ENCODE measurements around the gene ECSCR. TPM values are rescaled to one million over a fixed set of nuclear protein-coding genes. Genes with fewer than 3 reads are reported as not detected.
"Not testable (repeated sequence)": the region's sequence is repeated elsewhere in the genome, so short reads cannot be mapped to it uniquely, and the experiment has no call there.

The ECSCR gene
- not detected in 2 replicates for total RNA-seq (2014; rRNA removed; shearing (Covaris generic))
- not detected in 2 replicates for polyA plus RNA-seq (2015; cell fraction: cytosol; rRNA removed)
- not detected in 2 replicates for polyA plus RNA-seq (2015; cell fraction: nucleus; rRNA removed)

GRCh38 chr5:139462586-139463276 is at the start of gene ECSCR:
ECSCR (minus strand) TSS chr5:139462743; CDS start chr5:139462670, 73 bp downstream.
- in situ Hi-C loops (cut with HindIII; ENCODE audit: low pct_unique_long_range_greater_than_20kb, low sequenced_read_pairs): no loop called here
- no peak for DNase-seq (ENCODE audit: low read depth, low spot score)

- in situ Hi-C loops (cut with HindIII; ENCODE audit: low pct_unique_long_range_greater_than_20kb, low sequenced_read_pairs); DNase-seq (ENCODE audit: low read depth, low spot score): not testable (repeated sequence)
Measured at GRCh38 chr5:139504722-139505121, 42.2 kb upstream of the ECSCR start.

- in situ Hi-C loops (cut with HindIII; ENCODE audit: low pct_unique_long_range_greater_than_20kb, low sequenced_read_pairs); DNase-seq (ENCODE audit: low read depth, low spot score): not testable (repeated sequence)
Measured at GRCh38 chr5:139503879-139504278, 41.3 kb upstream of the ECSCR start.

GRCh38 chr5:139503036-139503817 is 40.7 kb upstream of the ECSCR start:
- in situ Hi-C loops (cut with HindIII; ENCODE audit: low pct_unique_long_range_greater_than_20kb, low sequenced_read_pairs); DNase-seq (ENCODE audit: low read depth, low spot score): not testable (repeated sequence)

GRCh38 chr5:139501381-139501780 is 38.8 kb upstream of the ECSCR start:
- in situ Hi-C loops (cut with HindIII; ENCODE audit: low pct_unique_long_range_greater_than_20kb, low sequenced_read_pairs): no loop called here

GRCh38 chr5:139495638-139496435 is 33.3 kb upstream of the ECSCR start:
- in situ Hi-C loops (cut with HindIII; ENCODE audit: low pct_unique_long_range_greater_than_20kb, low sequenced_read_pairs): no loop called here
- DNase-seq (ENCODE audit: low read depth, low spot score): no peak

More at GRCh38 chr5:139501381-139501780, 38.8 kb upstream of the ECSCR start:
- no peak for DNase-seq (ENCODE audit: low read depth, low spot score)

- DNase-seq (ENCODE audit: low read depth, low spot score): no peak
- in situ Hi-C loops (cut with HindIII; ENCODE audit: low pct_unique_long_range_greater_than_20kb, low sequenced_read_pairs): no loop called here
Measured at GRCh38 chr5:139494832-139495231, 32.3 kb upstream of the ECSCR start.

GRCh38 chr5:139494256-139494655 is 31.7 kb upstream of the ECSCR start:
- no peak for DNase-seq (ENCODE audit: low read depth, low spot score)
- in situ Hi-C loops (cut with HindIII; ENCODE audit: low pct_unique_long_range_greater_than_20kb, low sequenced_read_pairs): no loop called here

GRCh38 chr5:139492700-139493192 is 30.2 kb upstream of the ECSCR start:
- in situ Hi-C loops (cut with HindIII; ENCODE audit: low pct_unique_long_range_greater_than_20kb, low sequenced_read_pairs): no loop called here
- no peak for DNase-seq (ENCODE audit: low read depth, low spot score)

GRCh38 chr5:139488260-139488659 is 25.7 kb upstream of the ECSCR start:
- in situ Hi-C loops (cut with HindIII; ENCODE audit: low pct_unique_long_range_greater_than_20kb, low sequenced_read_pairs): no loop called here
- DNase-seq (ENCODE audit: low read depth, low spot score): no peak

GRCh38 chr5:139486201-139486600 is 23.7 kb upstream of the ECSCR start:
- no peak for DNase-seq (ENCODE audit: low read depth, low spot score)
- in situ Hi-C loops (cut with HindIII; ENCODE audit: low pct_unique_long_range_greater_than_20kb, low sequenced_read_pairs): no loop called here

GRCh38 chr5:139482890-139483208 is 20.3 kb upstream of the ECSCR start:
- DNase-seq (ENCODE audit: low read depth, low spot score); in situ Hi-C loops (cut with HindIII; ENCODE audit: low pct_unique_long_range_greater_than_20kb, low sequenced_read_pairs): not testable (repeated sequence)

GRCh38 chr5:139482050-139482889 is 19.7 kb upstream of the ECSCR start, which contains the start of gene STING1:
STING1 (minus strand) TSS chr5:139482758; CDS start chr5:139481704, 1,054 bp downstream.
- DNase-seq (ENCODE audit: low read depth, low spot score): peak; percentile 70
- in situ Hi-C loops (cut with HindIII; ENCODE audit: low pct_unique_long_range_greater_than_20kb, low sequenced_read_pairs): no loop called here

GRCh38 chr5:139481580-139482049 is 19.1 kb upstream of the ECSCR start:
- in situ Hi-C loops (cut with HindIII; ENCODE audit: low pct_unique_long_range_greater_than_20kb, low sequenced_read_pairs): no loop called here
- no peak for DNase-seq (ENCODE audit: low read depth, low spot score)

GRCh38 chr5:139481122-139481533 is 18.6 kb upstream of the ECSCR start:
- DNase-seq (ENCODE audit: low read depth, low spot score): no peak
- in situ Hi-C loops (cut with HindIII; ENCODE audit: low pct_unique_long_range_greater_than_20kb, low sequenced_read_pairs): no loop called here

- in situ Hi-C loops (cut with HindIII; ENCODE audit: low pct_unique_long_range_greater_than_20kb, low sequenced_read_pairs): not testable (repeated sequence)
Measured at GRCh38 chr5:139479729-139480128, 17.2 kb upstream of the ECSCR start.

More at GRCh38 chr5:139479729-139480128, 17.2 kb upstream of the ECSCR start:
- not testable (repeated sequence) for DNase-seq (ENCODE audit: low read depth, low spot score)

Data from SK-MEL-5 (cell line).